GM15510 (cell line): ENCODE measurements around the gene PREX1.

ENCODE experiments used
- POLR2A ChIP-seq: IDR thresholded peaks from 3 replicates; pipeline ENCODE4 v1.6.1; 2011; ENCODE audit warnings: borderline replicate concordance; ENCODE audit not compliant: insufficient read length; ENCODE audit errors: extremely low read depth

Gene PREX1

DNA sequence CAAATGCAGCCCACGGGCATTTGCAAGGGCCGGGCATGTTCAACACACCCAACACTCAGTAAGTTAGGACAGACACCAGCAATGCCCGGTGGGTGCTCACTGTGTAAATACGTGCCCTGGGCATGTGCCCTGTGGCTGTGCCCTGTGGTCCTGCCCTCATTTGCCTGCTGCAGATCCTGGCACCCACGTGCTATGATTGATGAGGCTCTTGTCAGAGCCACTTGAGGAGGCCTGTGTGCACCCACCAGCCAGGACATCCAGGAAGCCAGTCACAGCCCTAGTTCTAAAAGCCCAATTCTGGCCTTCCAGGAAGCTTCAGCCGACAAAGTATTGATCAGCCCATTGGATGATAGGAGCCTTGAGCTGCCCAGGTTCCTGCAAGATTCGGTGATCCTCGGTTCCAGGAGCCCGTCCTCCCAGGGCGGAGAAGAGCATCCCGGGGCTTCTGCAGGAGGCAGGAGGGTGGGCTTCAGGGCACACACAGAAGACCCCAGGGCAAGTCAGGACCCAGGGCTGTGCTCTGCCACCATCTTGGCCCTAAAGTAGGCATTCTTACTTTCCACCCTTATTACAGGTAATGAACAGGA, 223.9 kb downstream of the PREX1 start:
- TF ChIP-seq POLR2A: no peak

DNA sequence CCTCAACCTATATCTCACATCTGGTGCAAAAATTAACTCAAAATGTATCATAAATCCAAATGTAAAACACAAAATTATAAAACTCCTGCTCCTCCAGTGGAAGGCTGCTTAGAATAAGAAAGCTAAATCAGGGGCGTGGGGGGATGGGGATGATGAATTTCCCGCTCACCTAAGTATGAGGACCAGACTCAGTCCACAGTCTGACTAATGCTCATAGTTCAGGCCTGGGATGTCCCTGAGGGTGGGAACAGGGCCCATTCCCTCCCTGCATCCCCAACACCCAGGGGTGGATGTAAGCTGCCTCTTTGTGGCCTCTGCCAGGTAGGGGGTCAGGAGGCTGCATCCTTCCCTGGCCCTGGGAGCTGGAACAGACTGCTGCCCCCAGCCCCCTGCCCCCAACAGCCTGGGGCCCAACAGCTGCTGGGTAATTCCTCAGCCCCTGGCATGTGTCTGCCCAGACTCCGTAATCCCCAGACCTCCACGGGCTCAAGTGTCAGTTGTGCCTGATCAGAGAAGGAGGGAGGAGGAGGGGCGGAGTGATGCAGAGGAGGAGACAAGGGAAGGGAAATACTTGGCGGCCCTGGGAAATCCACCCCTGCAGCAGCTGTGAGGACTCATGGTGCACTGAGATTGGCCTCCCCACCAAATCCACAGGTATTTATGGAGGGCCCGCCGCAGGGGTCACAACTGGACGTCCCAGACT, 224.5 kb downstream of the PREX1 start:
- no peak for TF ChIP-seq POLR2A

DNA sequence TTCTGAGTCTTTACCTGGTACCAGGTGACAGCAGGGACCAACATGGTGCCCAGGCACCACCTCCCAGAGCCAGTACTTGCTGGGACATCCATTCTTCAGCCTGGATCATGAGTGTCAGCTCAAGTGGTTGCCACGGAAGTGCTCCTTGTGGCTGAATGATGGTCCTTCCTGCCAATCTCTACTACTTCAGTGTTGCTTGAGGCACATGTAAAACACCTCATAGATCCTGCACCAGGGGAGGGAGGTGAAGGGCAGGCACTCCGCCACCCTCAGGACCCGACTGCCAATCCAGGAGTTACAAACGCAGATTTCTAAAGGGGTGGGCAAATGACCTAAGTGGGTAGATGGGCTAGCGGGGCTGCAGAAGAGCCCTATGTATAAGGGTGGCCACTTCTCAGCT, 226.0 kb downstream of the PREX1 start:
- TF ChIP-seq POLR2A: no peak

DNA sequence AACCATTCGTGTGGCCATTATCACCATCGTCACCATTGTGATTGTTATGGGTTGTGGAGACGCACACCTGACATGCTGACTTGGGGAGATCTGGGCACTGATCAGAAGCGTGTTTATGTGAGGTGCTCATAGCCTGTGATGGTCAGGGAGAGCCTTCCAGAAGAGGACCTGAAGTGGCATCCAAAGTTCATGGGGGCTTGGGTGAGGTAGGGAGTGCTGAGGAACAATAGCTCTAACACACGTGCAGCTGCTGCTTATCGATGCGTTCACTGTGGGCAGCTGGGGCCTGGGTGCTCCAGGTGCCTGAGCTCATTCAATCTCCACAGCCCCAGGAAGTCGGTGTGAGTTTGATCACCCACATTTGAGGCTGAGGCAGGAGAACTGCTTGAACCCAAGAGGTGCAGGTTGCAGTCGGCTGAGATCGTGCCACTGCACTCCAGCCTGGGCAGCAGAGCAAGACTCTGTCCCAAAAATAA, 227.3 kb downstream of the PREX1 start:
- TF ChIP-seq POLR2A: no peak

DNA sequence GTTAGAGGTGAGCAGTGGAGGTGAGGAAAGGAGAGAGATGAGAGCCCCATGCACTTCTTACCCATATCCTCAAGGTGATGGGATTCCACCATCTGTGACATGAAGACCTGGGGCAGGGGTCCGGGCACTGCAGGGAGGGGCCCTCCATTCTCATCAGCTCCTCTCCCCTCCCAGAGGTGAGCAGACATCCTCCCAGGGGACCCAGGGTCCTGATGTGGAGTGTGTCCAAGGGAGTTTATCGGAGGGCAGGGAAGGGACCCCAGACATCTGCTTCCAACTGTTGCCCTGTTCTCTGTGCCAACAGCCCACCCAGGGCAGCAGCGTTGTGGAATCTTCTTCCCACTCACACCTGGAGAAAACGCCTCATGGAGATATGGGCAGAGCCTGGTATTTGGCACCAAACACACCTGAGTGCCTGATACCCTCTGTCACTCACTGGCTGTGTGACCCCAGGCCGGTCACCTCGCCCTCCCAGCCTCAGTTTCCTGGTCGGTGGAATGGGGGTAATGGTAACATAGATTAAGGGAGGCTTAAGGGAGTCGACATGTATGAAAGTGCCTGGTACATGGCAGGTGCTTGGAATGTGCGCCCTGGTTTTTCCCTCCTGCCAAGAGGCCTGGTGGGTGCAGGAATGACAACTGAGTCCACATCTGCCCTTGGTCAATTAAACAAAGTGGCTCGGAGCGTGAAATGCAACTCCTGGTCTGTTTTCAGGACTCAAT, 227.9 kb downstream of the PREX1 start:
- no peak for TF ChIP-seq POLR2A

DNA sequence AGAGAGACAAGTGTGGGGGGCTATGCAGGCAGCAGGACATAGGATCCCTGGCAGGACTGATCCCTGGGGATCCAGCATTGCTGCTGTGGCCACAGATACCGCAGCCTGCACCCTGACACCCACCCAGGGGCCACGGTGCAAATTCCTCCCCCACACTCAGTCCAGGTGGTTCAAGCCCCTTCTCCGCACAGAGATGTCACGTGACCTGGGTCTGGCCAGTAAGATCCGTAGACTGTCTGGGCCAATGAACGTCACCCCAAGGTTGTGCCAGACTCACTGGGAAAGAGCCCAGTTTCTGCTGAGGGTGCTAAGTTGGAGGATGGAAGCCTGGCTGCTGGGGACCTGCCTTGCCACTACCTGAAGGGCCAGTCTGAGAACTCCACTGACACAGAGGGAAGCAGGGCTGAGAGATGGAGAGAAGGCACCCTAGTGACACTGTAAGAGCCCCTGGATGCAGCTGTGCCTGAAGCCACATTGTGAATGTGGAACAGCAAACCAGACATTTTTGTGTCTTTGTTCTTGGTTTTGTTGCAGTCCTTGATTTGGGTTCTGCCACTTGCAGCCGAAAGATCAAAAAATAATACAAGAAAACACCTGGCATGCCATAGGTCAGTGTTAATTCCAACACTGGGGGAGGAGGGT, 228.6 kb downstream of the PREX1 start:
- TF ChIP-seq POLR2A: no peak

DNA sequence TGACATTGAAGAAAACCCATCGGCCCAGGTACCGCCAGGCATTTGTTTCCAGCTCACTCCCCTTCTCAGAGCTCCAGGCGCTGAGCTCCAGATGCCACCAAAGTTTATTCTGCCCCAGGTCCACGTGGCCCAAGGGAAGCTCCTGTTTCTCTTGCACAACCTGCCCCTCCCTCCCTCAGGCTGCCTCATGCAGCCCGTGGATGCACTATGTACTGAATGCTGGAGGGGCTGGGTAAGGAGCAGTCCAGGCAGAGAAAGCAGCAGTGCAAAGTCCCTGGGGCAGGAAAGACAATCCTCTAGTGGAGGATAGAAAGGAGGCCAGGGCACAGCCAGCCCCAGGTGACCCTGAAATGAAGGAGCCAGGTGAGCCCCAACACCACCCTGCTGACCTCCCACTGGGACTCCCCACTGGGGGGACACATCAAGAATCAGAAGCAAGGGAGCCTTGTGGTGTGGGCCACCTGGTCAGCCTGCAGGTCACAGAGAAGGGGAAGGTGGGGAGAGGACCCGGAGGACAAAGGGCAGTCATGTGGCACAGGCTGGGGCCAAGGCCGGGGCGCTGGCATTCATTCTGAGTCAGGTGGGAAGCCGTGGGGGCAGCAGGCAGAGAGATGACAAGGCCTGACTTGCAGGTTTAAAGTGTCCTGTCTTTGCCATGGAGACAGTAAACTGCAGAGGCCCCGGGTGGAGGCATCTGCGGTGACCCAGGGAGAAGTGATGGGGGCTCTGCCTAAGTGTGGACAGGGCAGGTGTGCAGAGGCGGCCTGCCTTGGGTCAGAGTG, 230.1 kb downstream of the PREX1 start:
- TF ChIP-seq POLR2A: no peak

DNA sequence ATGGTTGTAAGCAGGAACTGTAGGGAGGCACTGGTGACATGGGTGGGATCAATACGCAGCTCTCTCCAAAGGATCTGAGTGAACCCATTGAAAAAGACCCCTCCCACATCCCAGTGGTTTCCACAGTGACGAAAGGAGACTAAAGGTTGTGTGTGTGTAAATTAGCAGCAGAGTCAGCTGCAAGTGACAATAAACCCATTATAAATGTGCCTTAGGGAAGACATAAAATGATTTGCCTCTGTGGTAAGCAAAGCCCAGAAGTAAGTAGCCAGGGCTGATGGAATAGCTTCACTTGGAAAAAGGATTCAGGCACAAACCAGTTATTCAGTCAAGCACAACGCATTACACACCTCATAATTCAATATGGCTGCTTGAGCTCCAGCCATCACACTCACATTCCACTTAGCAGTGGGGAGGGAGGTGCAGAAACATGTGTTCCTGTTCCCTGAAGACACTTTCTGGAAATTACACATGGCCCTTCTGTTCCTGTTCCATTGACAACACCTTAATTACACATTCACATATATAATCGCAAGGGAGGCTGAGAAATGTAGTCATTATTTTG, 231.4 kb downstream of the PREX1 start:
- no peak for TF ChIP-seq POLR2A

DNA sequence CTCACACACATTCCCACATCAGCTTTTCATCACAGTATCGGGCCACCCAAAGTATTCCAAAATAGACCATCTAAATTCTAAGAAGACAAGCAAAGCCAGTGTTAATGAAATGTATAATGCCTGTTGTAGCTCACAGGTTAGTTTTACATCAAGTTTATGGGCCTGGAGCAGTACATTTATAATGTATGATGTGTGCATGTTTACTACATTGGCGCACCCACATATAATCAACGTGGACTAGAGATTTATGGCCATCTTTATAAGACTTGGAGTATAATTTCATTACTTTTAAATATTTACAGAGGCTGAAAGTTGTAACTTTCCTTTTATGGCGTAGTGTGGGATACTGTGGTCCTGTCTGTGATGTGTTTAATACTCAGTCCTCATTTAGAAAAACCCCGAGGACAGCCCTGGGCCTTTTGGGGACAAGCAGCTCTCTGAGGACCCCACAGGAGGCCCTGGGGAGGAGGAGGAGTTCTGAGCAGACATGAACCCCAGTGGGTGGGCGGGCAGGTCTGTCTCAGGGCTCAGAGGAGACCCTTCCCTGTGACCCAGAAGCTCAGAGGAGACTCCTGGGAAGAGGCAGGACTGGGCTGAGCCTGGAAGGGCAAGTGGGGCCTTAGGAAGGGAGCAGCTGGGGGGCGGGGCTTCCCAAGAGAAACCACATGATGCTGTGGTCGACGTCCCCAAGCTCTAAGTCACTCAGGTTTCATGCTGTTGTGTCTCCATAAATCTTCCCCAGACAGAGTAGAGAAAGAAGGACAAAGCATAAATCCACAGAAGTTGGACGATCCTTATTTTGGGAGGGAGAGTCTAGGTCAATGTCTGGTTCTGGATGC, 232.1 kb downstream of the PREX1 start:
- no peak for TF ChIP-seq POLR2A

DNA sequence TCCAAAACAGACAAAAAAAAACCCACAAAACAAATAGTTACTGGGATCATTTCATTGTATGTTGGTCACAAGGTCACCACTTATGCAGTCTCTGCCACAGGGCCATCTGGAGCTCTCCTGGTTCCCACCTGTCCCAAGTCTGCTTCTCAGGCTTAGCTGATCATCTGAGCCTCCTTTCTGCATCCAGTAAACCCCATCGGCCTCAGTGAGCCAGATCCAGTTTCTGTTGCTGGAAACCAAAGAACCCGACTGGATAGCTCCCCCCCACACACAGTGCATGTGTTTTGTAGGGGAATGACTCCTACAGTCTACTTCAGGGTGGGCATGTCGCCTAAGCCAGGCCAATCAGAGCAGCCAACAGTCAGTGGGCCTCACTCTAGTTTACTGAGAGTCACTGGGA, 233.3 kb downstream of the PREX1 start:
- no peak for TF ChIP-seq POLR2A

DNA sequence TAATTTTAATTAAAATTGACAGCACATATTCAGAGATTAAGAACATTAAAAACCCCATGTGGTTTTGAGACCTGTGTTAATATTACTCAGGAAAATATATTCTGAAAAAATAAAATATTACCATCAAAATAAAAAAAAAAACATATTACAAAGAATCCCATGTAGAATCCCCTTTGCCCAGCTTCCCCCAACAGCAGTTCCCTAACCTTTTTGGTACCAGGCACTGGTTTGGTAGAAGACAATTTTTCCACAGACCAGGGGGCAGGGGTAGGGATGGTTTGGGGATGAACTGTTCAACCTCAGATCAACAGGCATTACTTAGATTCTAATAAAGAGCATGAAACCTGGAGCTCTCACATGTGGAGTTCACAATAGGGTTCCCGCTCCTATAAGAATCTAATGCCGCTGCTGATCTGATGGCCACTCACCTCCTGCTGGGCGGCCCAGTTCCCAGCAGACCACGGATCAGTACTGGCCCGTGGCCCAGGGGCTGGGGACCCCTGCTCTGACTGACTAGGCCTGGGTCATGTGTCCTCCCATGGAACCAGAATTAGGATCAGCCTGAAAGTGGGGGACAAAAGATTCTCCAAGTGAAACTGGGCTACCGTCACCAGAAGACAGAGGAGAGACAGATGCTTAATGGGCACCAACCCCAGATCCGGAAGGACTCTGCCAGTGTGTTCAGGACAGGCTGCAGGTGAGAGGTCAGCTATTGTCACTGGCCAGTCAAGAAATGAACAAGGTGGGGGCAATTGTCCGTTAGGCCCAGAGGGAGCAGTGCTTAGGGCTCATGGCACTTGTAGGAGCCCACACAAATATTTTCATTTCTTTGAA, 235.5 kb downstream of the PREX1 start:
- no peak for TF ChIP-seq POLR2A

DNA sequence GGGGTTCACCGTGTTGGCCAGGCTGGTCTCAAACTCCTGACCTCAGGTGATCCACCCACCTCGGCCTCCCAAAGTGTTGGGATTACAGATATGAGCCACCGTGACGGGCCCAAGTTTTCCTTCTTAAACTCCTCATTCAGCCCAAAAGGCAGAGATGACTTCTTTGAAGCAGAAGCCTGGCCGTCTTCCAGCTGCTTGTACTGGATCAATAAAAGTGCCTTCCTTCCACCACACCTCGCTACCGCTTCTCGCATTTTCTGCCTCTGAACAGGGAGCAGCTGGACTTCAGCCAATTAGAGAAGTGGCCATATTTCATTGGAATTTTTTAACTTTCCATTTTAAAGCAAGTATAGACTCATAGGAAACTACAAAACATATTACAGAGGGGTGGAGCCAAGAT, 241.1 kb downstream of the PREX1 start:
- no peak for TF ChIP-seq POLR2A
